ENCODE results near the gene BBIP1. TPM values are rescaled to one million over a fixed set of nuclear protein-coding genes. Genes with fewer than 3 reads are reported as not detected.

BBIP1 gene
- total RNA-seq, 1 experiment from 2014 or later = 16.7 TPM

GRCh38 chr10:110872984-110873923 lies 45.7 kb downstream of the BBIP1 start:
- no peak for TF ChIP-seq CTCF (IDR thresholded peaks at IDR 0.05; ENCODE audit: insufficient read depth in 1 of 2, low read depth in 1 of 2, low read length in 1 of 2, severe bottlenecking in 1 of 2, unreplicated experiment in 1 of 2)
- DNase-seq = no peak
- Histone ChIP-seq H3K4me3 (ENCODE audit: low read depth, low read length) (peak overlapping the region; percentile 72), H3K4me1 (peaks cover 10% of the 10 kb centered on the region; the same call in 1 of the 2 replicates), H3K36me3 (ENCODE audit: control insufficient read depth, insufficient read depth, low read length) (no peaks in the 10 kb centered on the region), H3K27me3 (replicated peaks; ENCODE audit: control insufficient read depth, insufficient read depth, low read length) (no peaks in the 10 kb centered on the region), H3K9me3 (no peaks in the 10 kb centered on the region)
- POLR2A ChIA-PET = interaction anchor here (0.7 to 1.3 kb wide), 4 partner anchors 16 to 45 kb away, joined by 3 to 7 read pairs (median 4); no protein-coding TSS in a partner anchor
- peak overlapping the region; percentile 85 for H3K4me3 Mint-ChIP-seq (ENCODE audit: unreplicated experiment)
- H3K9me3 Mint-ChIP-seq (ENCODE audit: unreplicated experiment) = no peaks in the 10 kb centered on the region
- CTCF ChIA-PET = interaction anchor here (0.7 to 1.6 kb wide), 9 partner anchors 15 to 186 kb away, joined by 3 to 8 read pairs (median 3); no protein-coding TSS in a partner anchor
- peaks cover 12% of the 10 kb centered on the region for H3K4me1 Mint-ChIP-seq (ENCODE audit: low read depth, unreplicated experiment)
- no peaks in the 10 kb centered on the region for H3K27me3 Mint-ChIP-seq (ENCODE audit: insufficient read depth, unreplicated experiment)
- intact Hi-C loops (cut with micrococcal nuclease; ENCODE audit: unreplicated experiment) = loop anchor here (1.0 to 5.0 kb wide), 4 partner anchors 14 to 126 kb away; no protein-coding TSS in a partner anchor
- TSS peak; percentile 49 for BruUV-seq (replicated peaks)
- peaks cover 15% of the 10 kb centered on the region for H3K36me3 Mint-ChIP-seq (ENCODE audit: insufficient read depth, unreplicated experiment)
- peak overlapping the region; percentile 93 for H3K27ac Mint-ChIP-seq (ENCODE audit: unreplicated experiment)

- peaks cover 12% of the 10 kb centered on the region for H3K4me1 Mint-ChIP-seq (ENCODE audit: low read depth, unreplicated experiment)
- peak in 1 of 2 experiments; percentile 19 for TF ChIP-seq CTCF (IDR thresholded peaks at IDR 0.05; ENCODE audit: insufficient read depth in 1 of 2, low read depth in 1 of 2, low read length in 1 of 2, severe bottlenecking in 1 of 2, unreplicated experiment in 1 of 2)
- no TSS peak for BruUV-seq (replicated peaks)
- ChIA-PET POLR2A (interaction anchor here (0.6 to 1.3 kb wide), 12 partner anchors 15 to 322 kb away, joined by 3 to 32 read pairs (median 6); partner anchors contain the start of genes BBIP1 and SHOC2), CTCF (interaction anchor here (0.7 to 1.6 kb wide), 11 partner anchors 15 to 185 kb away, joined by 3 to 8 read pairs (median 4); partner anchors contain the start of genes BBIP1 and SHOC2)
- Histone ChIP-seq H3K9me3 (no peaks in the 10 kb centered on the region), H3K27me3 (replicated peaks; ENCODE audit: control insufficient read depth, insufficient read depth, low read length) (no peaks in the 10 kb centered on the region), H3K4me3 (ENCODE audit: low read depth, low read length) (peak overlapping the region; percentile 72), H3K36me3 (ENCODE audit: control insufficient read depth, insufficient read depth, low read length) (no peaks in the 10 kb centered on the region), H3K4me1 (peaks cover 10% of the 10 kb centered on the region; the same call in 1 of the 2 replicates)
- H3K36me3 Mint-ChIP-seq (ENCODE audit: insufficient read depth, unreplicated experiment) = peaks cover 15% of the 10 kb centered on the region
- H3K9me3 Mint-ChIP-seq (ENCODE audit: unreplicated experiment) = no peaks in the 10 kb centered on the region
- peak; percentile 76 to 80 for DNase-seq
- intact Hi-C loops (cut with micrococcal nuclease; ENCODE audit: unreplicated experiment) = loop anchor here (1.0 to 5.0 kb wide), 4 partner anchors 14 to 125 kb away; no protein-coding TSS in a partner anchor
- peak overlapping the region; percentile 93 for H3K27ac Mint-ChIP-seq (ENCODE audit: unreplicated experiment)
- peak overlapping the region; percentile 85 for H3K4me3 Mint-ChIP-seq (ENCODE audit: unreplicated experiment)
- H3K27me3 Mint-ChIP-seq (ENCODE audit: insufficient read depth, unreplicated experiment) = no peaks in the 10 kb centered on the region
Measured at GRCh38 chr10:110872145-110872983, 46.6 kb downstream of the BBIP1 start.

Measured in Caco-2 (cell line).